B cell (primary cell): ENCODE data around the gene TMEM119. TPM values are rescaled to one million over a fixed set of nuclear protein-coding genes. Genes with fewer than 3 reads are reported as not detected.
A peak's percentile ranks its signal among the peaks of the same experiment; 100 is the strongest.
"Not testable (repeated sequence)": the region's sequence is repeated elsewhere in the genome, so short reads cannot be mapped to it uniquely, and the experiment has no call there.

Source experiments
- ATAC-seq: fragments of 200-7000 bp; cut with Tn5 transposase; one replicate; pipeline ENCODE4 v1.10.0; 2021; ENCODE audit warnings: low read depth, mild to moderate bottlenecking, moderate number of reproducible peaks, moderate library complexity
- CTCF ChIA-PET: fragments of 350-600 bp; sonication (Branson Sonifier 250); formaldehyde crosslinking; loops from one replicate; lab custom pipeline; 2021; ENCODE audit warnings: antibody characterized with exemption, inconsistent platforms; lab: Charles Lee
- POLR2A ChIA-PET: fragments of 350-600 bp; sonication (Branson Sonifier 250); formaldehyde crosslinking; loops from one replicate; lab custom pipeline; 2021; ENCODE audit warnings: antibody characterized with exemption; lab: Charles Lee
- DNase-seq: peaks from one replicate; pipeline ENCODE4 v3.0.0; 2013
- H2AFZ ChIP-seq: 2 replicates; pipeline ENCODE4 v1.6.1; 2012; ENCODE audit warnings: mild to moderate bottlenecking, low read depth, low read length; ENCODE audit not compliant: insufficient read depth, poor library complexity, severe bottlenecking
- H3K27ac ChIP-seq, 2 donors: 1 replicate in 1 of 2; 2 replicates in 1 of 2; pipeline ENCODE4 v1.5.1; 2012 to 2013; ENCODE audit warnings: low read length in 2 of 2, mild to moderate bottlenecking in 2 of 2, moderate library complexity in 1 of 2
- H3K27me3 ChIP-seq, 4 experiments: fragments of 200-600 bp in 1 of 4; sonication (generic) in 1 of 4; replicated peaks in 1 of 4; 1 replicate in 2 of 4; 2 replicates in 2 of 4; pipeline versions ENCODE4 v1.6.1 to v1.7.0; 2013 to 2016; ENCODE audit warnings: low read length in 3 of 4, mild to moderate bottlenecking in 2 of 4, mixed read lengths in 1 of 4, moderate library complexity in 1 of 4; ENCODE audit not compliant: insufficient read depth in 4 of 4, control insufficient read depth in 3 of 4; ENCODE audit errors: control extremely low read depth in 1 of 4
- H3K36me3 ChIP-seq, 2 experiments: replicated peaks in 1 of 2; 1 replicate in 1 of 2; 2 replicates in 1 of 2; pipeline versions ENCODE4 v1.6.1 to v1.7.1; 2013; ENCODE audit warnings: low read length in 1 of 2; ENCODE audit not compliant: insufficient read depth in 2 of 2, control insufficient read depth in 1 of 2; ENCODE audit errors: control extremely low read depth in 1 of 2, extremely low read depth in 1 of 2
- H3K4me1 ChIP-seq, 2 donors: fragments of 200-600 bp in 1 of 2; sonication (generic) in 1 of 2; 1 replicate in 1 of 2; 2 replicates in 1 of 2; pipeline versions ENCODE4 v1.5.1 to v1.6.1; 2013 to 2017; ENCODE audit warnings: low read length in 2 of 2; ENCODE audit not compliant: control insufficient read depth in 2 of 2, insufficient read depth in 2 of 2
- H3K4me2 ChIP-seq: replicated peaks from 2 replicates; pipeline ENCODE3; 2012; ENCODE audit warnings: mild to moderate bottlenecking, low read depth, low read length; ENCODE audit not compliant: poor library complexity, severe bottlenecking
- H3K4me3 ChIP-seq, 5 experiments: fragments of 200-600 bp in 1 of 5; sonication (generic) in 1 of 5; 1 replicate in 3 of 5; 2 replicates in 2 of 5; pipeline versions ENCODE4 v1.5.1 to v1.7.0; 2011 to 2016; ENCODE audit warnings: low read length in 4 of 5, mild to moderate bottlenecking in 4 of 5, low read depth in 2 of 5, control low read depth in 1 of 5, moderate library complexity in 1 of 5; ENCODE audit not compliant: insufficient read depth in 1 of 5; ENCODE audit errors: control extremely low read depth in 1 of 5, extremely low read depth in 1 of 5
- H3K79me2 ChIP-seq: fragments of 200-600 bp; sonication (generic); one replicate; pipeline ENCODE4 v1.6.0; 2016; ENCODE audit warnings: low read length; ENCODE audit not compliant: control insufficient read depth, insufficient read depth
- H3K9ac ChIP-seq: fragments of 200-600 bp; sonication (generic); 2 replicates; pipeline ENCODE4 v1.6.1; 2017; ENCODE audit warnings: mild to moderate bottlenecking, low read length, moderate library complexity
- H3K9me3 ChIP-seq, 3 donors: one replicate each; pipeline versions ENCODE4 v1.6.1 to v1.7.1; 2013; ENCODE audit warnings: low read length in 2 of 3; ENCODE audit not compliant: control insufficient read depth in 2 of 3, insufficient read depth in 1 of 3; ENCODE audit errors: control extremely low read depth in 1 of 3
- H4K20me1 ChIP-seq: 2 replicates; pipeline ENCODE4 v1.6.0; 2012; ENCODE audit warnings: mild to moderate bottlenecking, low read length; ENCODE audit not compliant: insufficient read depth, control insufficient read depth, poor library complexity, severe bottlenecking
- H3K27ac Mint-ChIP-seq: one replicate; pipeline ENCODE4 v1.8.0; 2021; ENCODE audit warnings: mixed read lengths
- H3K27me3 Mint-ChIP-seq: one replicate; pipeline ENCODE4 v1.8.0; 2021; ENCODE audit warnings: mixed read lengths
- H3K4me1 Mint-ChIP-seq: one replicate; pipeline ENCODE4 v1.8.0; 2021; ENCODE audit warnings: mixed read lengths
- H3K4me3 Mint-ChIP-seq: one replicate; pipeline ENCODE4 v1.8.0; 2021; ENCODE audit warnings: mixed read lengths
- H3K9me3 Mint-ChIP-seq: one replicate; pipeline ENCODE4 v1.8.0; 2022; ENCODE audit warnings: mixed read lengths; ENCODE audit not compliant: insufficient read depth
- EZH2 ChIP-seq: IDR thresholded peaks from 2 replicates; pipeline ENCODE4 v1.6.1; 2012; ENCODE audit warnings: borderline replicate concordance, low read depth, mild to moderate bottlenecking, moderate library complexity, low read length; ENCODE audit not compliant: insufficient read depth, poor library complexity, severe bottlenecking
- WGBS: methylation state at CpG from one replicate; pipeline ENCODE4 v1.1.5; 2013; ENCODE audit warnings: missing lambda C conversion rate; ENCODE audit not compliant: insufficient coverage; 5-methylcytosine and 5-hydroxymethylcytosine counted together
- intact Hi-C: fragments of 100-400 bp; cut with micrococcal nuclease; formaldehyde crosslinking; loops from one replicate; pipeline ENCODE4 v1.10.0; 2022
- polyA plus RNA-seq: library from polyadenylated mRNA; depleted of rRNA; stranded (reverse); fragments of >200 nt; gene quantifications from 2 replicates; pipeline ENCODE4 v1.2.3, GENCODE V29; 2012
- total RNA-seq, 2 donors: library from RNA; stranded (reverse); fragments of 120-200 nt in 1 of 2; gene quantifications; 1 replicate in 1 of 2; 2 replicates in 1 of 2; pipeline versions ENCODE4 v1.2.3 to v1.2.4, GENCODE V29; 2013 to 2022
- TF ChIP-seq, protein P1 (sequence below): fragments of 200-600 bp; IDR thresholded peaks from one replicate; pipeline ENCODE4 v1.8.0; 2022; ENCODE audit warnings: antibody characterized with exemption, mild to moderate bottlenecking

TMEM119 gene
- total and polyA plus RNA-seq, 2 donors (not counting 1 experiment from before 2014, with no cell fraction given), result 0.25 TPM; not detected in 1

DNA sequence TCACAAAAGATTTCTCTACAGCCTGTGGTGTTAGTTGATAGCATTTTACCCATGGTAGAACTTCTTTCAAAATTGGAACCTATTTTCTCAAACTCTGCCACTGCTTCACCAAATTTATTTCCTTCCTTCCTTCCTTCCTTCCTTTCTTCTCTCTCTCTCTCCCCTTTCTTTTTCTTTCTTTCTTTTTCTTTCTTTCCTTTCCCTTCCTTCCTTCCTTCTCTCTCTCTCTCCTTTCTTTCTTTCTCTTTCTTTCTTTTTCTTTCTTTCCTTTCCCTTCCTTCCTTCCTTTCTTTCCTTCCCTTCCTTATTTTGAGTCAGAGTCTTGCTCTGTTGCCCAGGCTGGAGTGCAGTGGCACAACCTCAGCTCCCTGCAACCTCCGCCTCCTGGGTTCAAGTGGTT lies 23.6 kb downstream of the TMEM119 start:
- intact Hi-C loops, H4K20me1 ChIP-seq, H3K36me3 ChIP-seq, H3K4me3 Mint-ChIP-seq, POLR2A ChIA-PET, DNase-seq, H3K27me3 Mint-ChIP-seq, H3K27ac Mint-ChIP-seq, ATAC-seq, H3K9ac ChIP-seq, H3K27me3 ChIP-seq, H3K79me2 ChIP-seq, H3K27ac ChIP-seq, H3K4me3 ChIP-seq, H2AFZ ChIP-seq, H3K9me3 ChIP-seq, H3K4me2 ChIP-seq, H3K9me3 Mint-ChIP-seq: not testable (repeated sequence)
- H3K4me1 Mint-ChIP-seq, result peaks cover 66% of the 10 kb centered on the region
- peaks cover 28 to 46% of the 10 kb centered on the region in 2 donors for H3K4me1 ChIP-seq
- 100% methylated on average over 1 of the region's 1 CpG for WGBS
- CTCF ChIA-PET, result interaction anchor here (1.0 to 19.8 kb wide), 5 partner anchors 9 to 90 kb away, joined by 3 to 424 read pairs (median 29); partner anchors contain the start of gene SELPLG

DNA sequence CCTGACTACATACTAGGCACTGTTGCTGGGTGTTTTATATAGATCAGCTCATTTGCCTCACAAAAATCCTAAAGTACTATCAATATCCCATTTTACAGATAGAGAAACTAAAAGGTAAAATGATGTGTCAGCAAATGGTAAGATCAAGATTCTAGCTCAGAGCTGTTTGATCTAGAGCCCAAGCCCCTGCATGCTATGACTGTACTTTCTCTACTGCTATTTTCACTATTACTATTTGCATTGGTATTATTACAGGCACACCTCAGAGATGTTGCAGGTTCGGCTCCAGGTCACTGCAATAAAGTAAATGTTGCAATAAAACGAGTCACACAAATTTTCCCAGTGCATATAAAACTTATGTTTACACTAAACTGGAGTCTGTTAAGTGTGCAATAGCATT lies 24.6 kb downstream of the TMEM119 start:
- Histone ChIP-seq H3K4me2 (peak overlapping the region; percentile 18), H2AFZ (no peak overlapping the region)

More for the DNA sequence above, 24.6 kb downstream of the TMEM119 start:
- no peak overlapping the region for H3K4me3 Mint-ChIP-seq
- ChIA-PET CTCF (interaction anchor here (0.7 to 19.8 kb wide), 8 partner anchors 11 to 277 kb away, joined by 3 to 424 read pairs (median 9); partner anchors contain the start of genes ISCU and SELPLG), POLR2A (interaction anchor here (0.9 to 1.9 kb wide), 6 partner anchors 11 to 62 kb away, joined by 3 to 9 read pairs (median 3); partner anchors contain the start of gene ISCU)
- intact Hi-C loops, result no loop called here
- Histone ChIP-seq H3K36me3 (peaks cover 0 to 9% of the 10 kb centered on the region in 2 experiments), H3K27me3 (no peaks in the 10 kb centered on the region), H3K27ac (no peak overlapping the region), H4K20me1 (no peaks in the 10 kb centered on the region), H3K79me2 (no peaks in the 10 kb centered on the region), H3K4me3 (peak overlapping the region in 1 of 5 experiments; percentile 13), H3K9me3 (no peaks in the 10 kb centered on the region), H3K4me1 (peaks cover 33 to 53% of the 10 kb centered on the region in 2 donors), H3K9ac (no peak overlapping the region)
- DNase-seq, result no peak
- WGBS, result no CpG with 5 or more reads among the region's 2 CpGs
- H3K9me3 Mint-ChIP-seq, result peaks cover 2% of the 10 kb centered on the region
- H3K27me3 Mint-ChIP-seq, result no peaks in the 10 kb centered on the region
- H3K27ac Mint-ChIP-seq, result peak overlapping the region; percentile 47
- no peak for ATAC-seq
- H3K4me1 Mint-ChIP-seq, result peaks cover 68% of the 10 kb centered on the region
- TF ChIP-seq, protein P1, sequence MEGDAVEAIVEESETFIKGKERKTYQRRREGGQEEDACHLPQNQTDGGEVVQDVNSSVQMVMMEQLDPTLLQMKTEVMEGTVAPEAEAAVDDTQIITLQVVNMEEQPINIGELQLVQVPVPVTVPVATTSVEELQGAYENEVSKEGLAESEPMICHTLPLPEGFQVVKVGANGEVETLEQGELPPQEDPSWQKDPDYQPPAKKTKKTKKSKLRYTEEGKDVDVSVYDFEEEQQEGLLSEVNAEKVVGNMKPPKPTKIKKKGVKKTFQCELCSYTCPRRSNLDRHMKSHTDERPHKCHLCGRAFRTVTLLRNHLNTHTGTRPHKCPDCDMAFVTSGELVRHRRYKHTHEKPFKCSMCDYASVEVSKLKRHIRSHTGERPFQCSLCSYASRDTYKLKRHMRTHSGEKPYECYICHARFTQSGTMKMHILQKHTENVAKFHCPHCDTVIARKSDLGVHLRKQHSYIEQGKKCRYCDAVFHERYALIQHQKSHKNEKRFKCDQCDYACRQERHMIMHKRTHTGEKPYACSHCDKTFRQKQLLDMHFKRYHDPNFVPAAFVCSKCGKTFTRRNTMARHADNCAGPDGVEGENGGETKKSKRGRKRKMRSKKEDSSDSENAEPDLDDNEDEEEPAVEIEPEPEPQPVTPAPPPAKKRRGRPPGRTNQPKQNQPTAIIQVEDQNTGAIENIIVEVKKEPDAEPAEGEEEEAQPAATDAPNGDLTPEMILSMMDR, result no peak
- TF ChIP-seq EZH2, result no peak
